Vagina (tissue), 2 donors: Measurements from ENCODE around the gene GALNT9.

Experiments used
- POLR2A ChIP-seq, 2 donors: fragments of 450-650 bp; IDR thresholded peaks; one replicate each; pipeline ENCODE4 v1.6.1; 2017; ENCODE audit warnings: antibody characterized with exemption in 2 of 2, mild to moderate bottlenecking in 2 of 2, moderate library complexity in 2 of 2
- POLR2AphosphoS5 ChIP-seq, 2 donors: sonication (generic); formaldehyde crosslinking; IDR thresholded peaks; one replicate each; pipeline ENCODE4 v1.9.0; 2017; ENCODE audit warnings: antibody characterized with exemption in 2 of 2, mild to moderate bottlenecking in 2 of 2, low read depth in 1 of 2; ENCODE audit not compliant: insufficient read depth in 1 of 2
- TF ChIP-seq, protein P1 (sequence below), 3 experiments: fragments of 450-650 bp in 2 of 3; fragments of 200-600 bp in 1 of 3; sonication (generic) in 1 of 3; IDR thresholded peaks; one replicate each; pipeline ENCODE4 v1.5.1; 2017 to 2019; ENCODE audit warnings: antibody characterized with exemption in 3 of 3, mild to moderate bottlenecking in 2 of 3, moderate library complexity in 2 of 3

DNA sequence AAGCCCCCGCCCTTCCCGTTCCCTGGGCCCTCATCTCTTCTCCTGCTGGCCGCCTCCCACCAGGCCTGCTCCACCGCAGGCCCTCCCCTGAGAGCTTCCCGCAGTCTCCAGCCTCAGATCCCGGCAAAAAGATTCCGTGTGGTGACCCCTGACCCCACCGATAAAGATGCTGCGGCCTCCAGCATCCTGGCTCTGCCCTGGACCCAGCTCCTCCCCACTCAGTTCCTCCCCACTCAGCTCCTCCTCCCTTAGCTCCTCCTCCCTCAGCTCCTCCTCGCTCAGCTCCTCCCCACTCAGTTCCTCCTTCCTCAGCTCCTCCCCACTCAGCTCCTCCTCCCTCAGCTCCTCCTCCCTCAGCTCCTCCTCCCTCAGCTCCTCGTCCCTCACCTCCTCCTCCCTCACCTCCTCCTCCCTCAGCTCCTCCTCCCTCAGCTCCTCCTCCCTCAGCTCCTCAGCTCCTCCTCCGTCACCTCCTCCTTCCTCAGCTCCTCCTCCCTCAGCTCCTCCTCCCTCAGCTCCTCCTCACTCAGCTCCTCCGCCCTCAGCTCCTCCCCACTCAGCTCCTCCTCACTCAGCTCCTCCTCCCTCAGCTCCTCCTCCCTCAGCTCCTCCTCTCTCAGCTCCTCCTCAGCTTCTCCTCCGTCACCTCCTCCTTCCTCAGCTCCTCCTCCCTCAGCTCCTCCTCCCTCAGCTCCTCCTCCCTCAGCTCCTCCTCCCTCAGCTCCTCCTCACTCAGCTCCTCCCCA is 168.2 kb downstream of the GALNT9 start:
- TF ChIP-seq, protein P1, sequence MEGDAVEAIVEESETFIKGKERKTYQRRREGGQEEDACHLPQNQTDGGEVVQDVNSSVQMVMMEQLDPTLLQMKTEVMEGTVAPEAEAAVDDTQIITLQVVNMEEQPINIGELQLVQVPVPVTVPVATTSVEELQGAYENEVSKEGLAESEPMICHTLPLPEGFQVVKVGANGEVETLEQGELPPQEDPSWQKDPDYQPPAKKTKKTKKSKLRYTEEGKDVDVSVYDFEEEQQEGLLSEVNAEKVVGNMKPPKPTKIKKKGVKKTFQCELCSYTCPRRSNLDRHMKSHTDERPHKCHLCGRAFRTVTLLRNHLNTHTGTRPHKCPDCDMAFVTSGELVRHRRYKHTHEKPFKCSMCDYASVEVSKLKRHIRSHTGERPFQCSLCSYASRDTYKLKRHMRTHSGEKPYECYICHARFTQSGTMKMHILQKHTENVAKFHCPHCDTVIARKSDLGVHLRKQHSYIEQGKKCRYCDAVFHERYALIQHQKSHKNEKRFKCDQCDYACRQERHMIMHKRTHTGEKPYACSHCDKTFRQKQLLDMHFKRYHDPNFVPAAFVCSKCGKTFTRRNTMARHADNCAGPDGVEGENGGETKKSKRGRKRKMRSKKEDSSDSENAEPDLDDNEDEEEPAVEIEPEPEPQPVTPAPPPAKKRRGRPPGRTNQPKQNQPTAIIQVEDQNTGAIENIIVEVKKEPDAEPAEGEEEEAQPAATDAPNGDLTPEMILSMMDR (IDR thresholded peaks at IDR 0.05), result no peak
- TF ChIP-seq POLR2A (IDR thresholded peaks at IDR 0.05), result no peak
- no peak for TF ChIP-seq POLR2AphosphoS5 (IDR thresholded peaks at IDR 0.05; ENCODE audit: insufficient read depth in 1 of 2, low read depth in 1 of 2)
